Muscle of arm (tissue), 12 donors: ENCODE measurements around the gene ZIC1. TPM values are rescaled to one million over a fixed set of nuclear protein-coding genes. Genes with fewer than 3 reads are reported as not detected.

Experiments
- DNase-seq: peaks from one replicate; pipeline ENCODE4 v3.0.0-alpha.2; 2013
- polyA plus RNA-seq, 12 donors: library from polyadenylated mRNA; unstranded; fragments of 120-200 nt; gene quantifications; one replicate each; pipeline ENCODE4 v1.2.1, GENCODE V29; 2013; ENCODE audit not compliant: insufficient read length in 12 of 12

The ZIC1 gene
- polyA plus RNA-seq, 12 donors = 8.9 to 35.6 (median 25.7) TPM; not detected in 1

GRCh38 chr3:147377412-147378367 lies 31.5 kb upstream of the ZIC1 start:
- no peak for DNase-seq

- DNase-seq = no peak
Observed at GRCh38 chr3:147379651-147380050, 29.5 kb upstream of the ZIC1 start.

DNA sequence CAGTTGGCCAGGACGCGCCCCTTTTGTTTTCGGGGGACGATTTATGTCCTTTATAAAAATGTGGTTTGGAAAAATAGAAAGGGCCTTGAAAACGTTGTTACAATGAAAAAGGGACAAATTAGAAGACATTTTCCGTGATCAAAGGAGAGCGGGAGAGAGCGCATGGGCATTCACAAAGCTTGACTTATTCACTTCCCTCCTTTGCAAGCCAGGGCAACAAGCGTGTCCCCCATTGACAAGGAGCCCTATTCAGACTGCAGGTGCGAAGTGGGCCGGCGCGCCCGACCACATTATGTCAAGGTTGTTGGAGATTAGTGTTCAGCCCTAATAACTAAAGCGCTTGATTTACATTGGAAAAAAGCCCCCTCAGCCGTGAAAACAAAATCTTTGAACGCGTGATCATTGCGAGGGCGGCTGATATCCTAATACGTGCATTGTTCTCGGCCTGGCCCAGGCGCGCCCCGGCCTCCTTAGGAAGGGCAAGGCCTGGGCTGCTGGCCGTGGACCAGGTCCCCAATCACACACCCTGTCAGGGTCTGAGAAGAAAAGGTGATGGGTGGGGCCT lies 28.7 kb upstream of the ZIC1 start:
- no peak for DNase-seq

- no peak for DNase-seq
Observed at GRCh38 chr3:147380977-147381376, 28.2 kb upstream of the ZIC1 start.

DNA sequence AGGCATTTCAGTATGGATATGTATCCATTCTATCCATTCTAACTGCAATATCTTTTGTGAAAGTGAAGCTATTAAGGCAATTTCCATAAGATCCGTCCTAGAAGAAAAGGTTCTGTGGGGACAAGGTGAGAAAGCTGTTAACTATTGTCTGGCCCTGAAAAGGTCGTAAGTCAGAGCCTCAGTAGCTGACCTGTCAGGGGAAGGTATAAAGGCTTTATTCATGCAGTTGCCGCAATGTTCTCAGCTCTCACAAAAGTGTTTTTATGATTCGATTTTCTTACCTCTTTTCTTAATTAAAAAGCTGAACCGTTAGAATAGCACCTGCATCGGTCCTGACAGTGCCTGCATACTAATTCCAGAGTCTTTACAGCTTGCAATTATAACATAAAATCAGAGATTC lies 27.6 kb upstream of the ZIC1 start:
- DNase-seq = no peak

GRCh38 chr3:147383617-147384016 lies 25.5 kb upstream of the ZIC1 start:
- DNase-seq = no peak

- DNase-seq = no peak
Observed at GRCh38 chr3:147384210-147385058, 24.7 kb upstream of the ZIC1 start.

DNA sequence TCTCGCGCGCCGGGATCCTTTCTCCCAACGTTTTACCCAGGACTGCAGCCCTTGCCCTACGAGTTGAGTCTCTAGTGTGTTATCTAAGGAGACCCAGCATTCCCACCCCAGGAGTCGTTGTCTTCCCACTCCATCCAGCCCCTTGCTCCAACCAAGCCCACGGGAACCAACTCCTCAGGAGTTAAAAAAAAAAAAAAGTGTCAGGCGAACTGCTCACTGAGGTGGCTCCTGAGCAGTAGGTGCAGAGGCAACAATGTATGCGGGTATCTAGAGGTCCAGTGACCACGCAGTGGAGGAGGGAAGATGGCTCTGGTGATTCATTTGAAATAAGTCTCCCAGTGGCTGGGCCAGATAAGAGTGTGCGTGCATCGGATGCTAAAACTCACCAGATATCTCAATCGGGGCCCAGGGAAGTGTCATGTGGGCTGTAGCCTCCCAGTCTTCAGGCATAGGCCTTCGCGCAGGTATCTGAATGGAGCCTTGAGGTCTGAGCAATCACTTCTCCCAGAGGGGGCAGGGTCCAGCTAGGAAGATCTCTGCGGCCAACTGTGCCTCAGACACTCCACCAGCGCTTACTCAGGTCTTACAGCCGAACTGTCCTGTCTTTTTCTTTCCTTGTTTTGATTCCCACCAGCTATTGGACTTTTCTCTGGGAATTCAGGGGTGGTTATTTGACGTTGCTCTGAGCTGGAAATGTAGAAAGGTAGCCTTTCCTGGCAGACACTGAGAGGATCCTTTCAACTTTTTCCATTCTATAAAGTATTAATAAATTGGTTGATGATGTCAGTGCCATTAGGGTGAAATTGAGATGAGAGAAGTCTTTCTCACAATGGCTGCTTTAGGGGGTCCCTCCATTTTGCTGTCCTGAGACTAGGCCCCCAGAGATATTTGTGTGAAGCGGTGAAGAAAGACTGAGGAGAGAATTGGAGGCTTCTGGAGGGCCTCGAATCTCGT lies 23.8 kb upstream of the ZIC1 start:
- DNase-seq = no peak

- no peak for DNase-seq
Observed at GRCh38 chr3:147387291-147387884, 21.8 kb upstream of the ZIC1 start.

- no peak for DNase-seq
Observed at GRCh38 chr3:147387885-147388699, 21.1 kb upstream of the ZIC1 start.

GRCh38 chr3:147388700-147389580 lies 20.2 kb upstream of the ZIC1 start:
- no peak for DNase-seq

DNA sequence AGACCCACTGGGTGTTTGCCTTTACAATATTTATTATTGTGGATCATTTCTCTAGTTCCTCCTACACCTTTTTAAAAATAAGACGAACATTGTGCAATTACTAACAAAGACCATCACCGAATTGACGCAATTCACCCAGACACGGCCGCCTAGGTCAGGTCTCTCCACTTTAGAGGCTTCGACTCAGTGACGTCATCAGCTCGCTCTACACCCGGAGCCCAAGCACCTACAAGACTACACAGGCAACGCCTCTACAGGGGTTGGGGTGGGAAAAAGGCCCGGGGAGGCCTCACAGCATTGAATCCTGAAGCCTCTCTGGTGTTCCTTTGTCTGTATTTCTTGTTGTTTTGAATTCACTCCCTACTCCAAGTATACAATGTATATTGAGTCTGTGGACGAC lies 19.4 kb upstream of the ZIC1 start:
- DNase-seq = no peak

GRCh38 chr3:147390589-147391569 lies 18.3 kb upstream of the ZIC1 start:
- DNase-seq = no peak

GRCh38 chr3:147391781-147392624 lies 17.2 kb upstream of the ZIC1 start:
- DNase-seq = no peak

DNA sequence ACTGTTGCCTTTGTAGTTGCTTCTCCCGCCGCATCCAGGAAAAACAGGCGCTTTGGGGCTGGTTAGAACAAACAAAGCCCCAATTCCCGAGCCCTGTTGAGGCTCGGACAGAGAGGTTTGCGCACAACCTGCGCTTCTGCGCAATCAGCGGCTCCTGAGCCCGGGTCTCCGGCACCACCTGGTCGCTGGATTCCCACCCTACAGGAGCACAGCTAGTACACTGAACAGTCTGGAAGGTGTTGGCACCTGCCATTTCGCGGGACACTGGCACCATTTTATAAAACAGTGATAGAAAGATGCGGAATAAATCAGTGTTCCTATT lies 16.6 kb upstream of the ZIC1 start:
- no peak for DNase-seq

GRCh38 chr3:147393261-147393942 lies 15.8 kb upstream of the ZIC1 start:
- no peak for DNase-seq
